ENCODE results near the gene OAF. TPM values are rescaled to one million over a fixed set of nuclear protein-coding genes. Genes with fewer than 3 reads are reported as not detected.

The OAF gene
- total and polyA plus RNA-seq, 9 of the 15 experiments (the other 6 are each of a cell fraction or from before 2014, with no cell fraction given), result 1.1 to 21.6 (median 7.5) TPM

- TF ChIP-seq PKNOX1 (IDR thresholded peaks at IDR 0.05) (no peak), PBX2 (CRISPR knock-in tag; IDR thresholded peaks at IDR 0.05; ENCODE audit: low read depth) (no peak), PBX2 (tag; conservative IDR thresholded peaks at IDR 0.05; ENCODE audit: low read depth) (no peak), ZNF347 (CRISPR knock-in tag; IDR thresholded peaks at IDR 0.05; ENCODE audit: low read depth) (no peak), TRIM28 (IDR thresholded peaks at IDR 0.05) (no peak), TSHZ1 (CRISPR knock-in tag; IDR thresholded peaks at IDR 0.05) (no peak), PHB2 (IDR thresholded peaks at IDR 0.05; ENCODE audit: low read depth) (no peak), CGGBP1 (CRISPR knock-in tag; IDR thresholded peaks at IDR 0.05) (no peak), ZNF165 (CRISPR knock-in tag; IDR thresholded peaks at IDR 0.05; ENCODE audit: borderline replicate concordance) (no peak), ZNF175 (CRISPR knock-in tag; IDR thresholded peaks at IDR 0.05; ENCODE audit: low read depth) (no peak)
These were observed 12.1 kb downstream of the OAF start (continued) for GRCh38 chr11:120222916-120223315.

Measured in K562 (cell line).